ENCODE measurements around the gene CLEC12A. TPM values are rescaled to one million over a fixed set of nuclear protein-coding genes. Genes with fewer than 3 reads are reported as not detected.
"Not testable (repeated sequence)": the region's sequence is repeated elsewhere in the genome, so short reads cannot be mapped to it uniquely, and the experiment has no call there.

Gene CLEC12A
- total RNA-seq, 4 donors from 2014 or later, result 0.26 to 2.1 (median 0.95) TPM

- DNase-seq (ENCODE audit: extremely low spot score), result no peak
- Histone ChIP-seq H3K4me3 (no peak overlapping the region), H3K4me1 (no peaks in the 10 kb centered on the region), H3K9me3 (no peaks in the 10 kb centered on the region), H3K36me3 (no peaks in the 10 kb centered on the region), H3K27me3 (no peaks in the 10 kb centered on the region), H3K27ac (replicated peaks in 1 of 4) (no peak overlapping the region)
- intact Hi-C loops (cut with DNase I), result no loop called here
- TF ChIP-seq POLR2A (IDR thresholded peaks at IDR 0.05; ENCODE audit: low read depth), result no peak
- no peak for TF ChIP-seq EP300 (IDR thresholded peaks at IDR 0.05)
- TF ChIP-seq POLR2AphosphoS5 (IDR thresholded peaks at IDR 0.05), result no peak
- no peak for TF ChIP-seq CTCF (IDR thresholded peaks at IDR 0.05)
- 62% methylated on average over 5 of the region's 5 CpGs for WGBS
Measured at GRCh38 chr12:9960590-9960989, 10.6 kb upstream of the CLEC12A start.

- Histone ChIP-seq H3K36me3 (no peaks in the 10 kb centered on the region), H3K27me3 (no peaks in the 10 kb centered on the region), H3K4me3 (no peak overlapping the region), H3K9me3 (no peaks in the 10 kb centered on the region), H3K4me1 (no peaks in the 10 kb centered on the region), H3K27ac (replicated peaks in 1 of 4) (no peak overlapping the region)
- DNase-seq (ENCODE audit: extremely low spot score), result no peak
- WGBS, result 78% methylated on average over 3 of the region's 3 CpGs
- no peak for TF ChIP-seq POLR2AphosphoS5 (IDR thresholded peaks at IDR 0.05)
- TF ChIP-seq POLR2A (IDR thresholded peaks at IDR 0.05; ENCODE audit: low read depth), result no peak
- no peak for TF ChIP-seq CTCF (IDR thresholded peaks at IDR 0.05)
- no peak for TF ChIP-seq EP300 (IDR thresholded peaks at IDR 0.05)
- intact Hi-C loops (cut with DNase I), result no loop called here
Measured at GRCh38 chr12:9961106-9961505, 10.1 kb upstream of the CLEC12A start.

GRCh38 chr12:9961901-9962300, 9.3 kb upstream of the CLEC12A start:
- H3K4me1 ChIP-seq, result no peaks in the 10 kb centered on the region
- 80% methylated on average over 3 of the region's 3 CpGs for WGBS
- no peaks in the 10 kb centered on the region for H3K27me3 ChIP-seq
- no peak overlapping the region for H3K4me3 ChIP-seq
- DNase-seq (ENCODE audit: extremely low spot score), result no peak
- TF ChIP-seq EP300 (IDR thresholded peaks at IDR 0.05) (no peak), POLR2AphosphoS5 (IDR thresholded peaks at IDR 0.05) (no peak), CTCF (IDR thresholded peaks at IDR 0.05) (no peak), POLR2A (IDR thresholded peaks at IDR 0.05; ENCODE audit: low read depth) (no peak)
- intact Hi-C loops (cut with DNase I), result no loop called here
- H3K36me3 ChIP-seq, result no peaks in the 10 kb centered on the region
- H3K9me3 ChIP-seq, result no peaks in the 10 kb centered on the region
- H3K27ac ChIP-seq (replicated peaks in 1 of 4), result no peak overlapping the region

- Histone ChIP-seq H3K36me3 (no peaks in the 10 kb centered on the region), H3K4me1 (no peaks in the 10 kb centered on the region), H3K27me3 (no peaks in the 10 kb centered on the region), H3K9me3 (no peaks in the 10 kb centered on the region), H3K4me3 (no peak overlapping the region), H3K27ac (replicated peaks in 1 of 4) (no peak overlapping the region)
- intact Hi-C loops (cut with DNase I), result no loop called here
- no peak for TF ChIP-seq POLR2A (IDR thresholded peaks at IDR 0.05; ENCODE audit: low read depth)
- 84% methylated on average over 2 of the region's 2 CpGs for WGBS
- no peak for DNase-seq (ENCODE audit: extremely low spot score)
Measured at GRCh38 chr12:9969673-9970072, 1.5 kb upstream of the CLEC12A start.

- no peak overlapping the region for H3K27ac ChIP-seq (replicated peaks in 1 of 4)
- no peak for TF ChIP-seq POLR2AphosphoS5 (IDR thresholded peaks at IDR 0.05)
- TF ChIP-seq EP300 (IDR thresholded peaks at IDR 0.05), result no peak
- TF ChIP-seq CTCF (IDR thresholded peaks at IDR 0.05), result no peak
- TF ChIP-seq POLR2A (IDR thresholded peaks at IDR 0.05; ENCODE audit: low read depth), result no peak
- intact Hi-C loops (cut with DNase I), result no loop called here
Measured at GRCh38 chr12:9973949-9974348, 2.7 kb downstream of the CLEC12A start.

GRCh38 chr12:9974731-9975130, 3.5 kb downstream of the CLEC12A start:
- H3K36me3 ChIP-seq; H3K4me3 ChIP-seq; H3K27me3 ChIP-seq; H3K27ac ChIP-seq (replicated peaks in 1 of 4); H3K9me3 ChIP-seq; DNase-seq (ENCODE audit: extremely low spot score); intact Hi-C loops (cut with DNase I); H3K4me1 ChIP-seq: not testable (repeated sequence)
- 90% methylated on average over 2 of the region's 2 CpGs for WGBS

More at GRCh38 chr12:9973949-9974348, 2.7 kb downstream of the CLEC12A start:
- Histone ChIP-seq H3K27me3 (no peaks in the 10 kb centered on the region), H3K9me3 (no peaks in the 10 kb centered on the region), H3K4me1 (no peaks in the 10 kb centered on the region), H3K36me3 (no peaks in the 10 kb centered on the region), H3K4me3 (no peak overlapping the region)
- 72% methylated on average over 1 of the region's 1 CpG for WGBS
- no peak for DNase-seq (ENCODE audit: extremely low spot score)
